Sigmoid colon (tissue), 7 donors: ENCODE data around the gene ABCC4. TPM values are rescaled to one million over a fixed set of nuclear protein-coding genes. Genes with fewer than 3 reads are reported as not detected.
"Not testable (repeated sequence)": the region's sequence is repeated elsewhere in the genome, so short reads cannot be mapped to it uniquely, and the experiment has no call there.

ENCODE experiments used
- DNase-seq: peaks from one replicate; pipeline ENCODE4 v3.0.0-alpha.2; 2019
- H3K27ac ChIP-seq, 4 donors: fragments of 200-600 bp; sonication (generic); one replicate each; pipeline ENCODE4 v1.5.1; 2016 to 2019; ENCODE audit warnings: mild to moderate bottlenecking in 1 of 4
- H3K27me3 ChIP-seq, 3 donors: fragments of 200-600 bp; sonication (generic); one replicate each; pipeline ENCODE4 v1.5.1; 2019; ENCODE audit warnings: mild to moderate bottlenecking in 1 of 3
- H3K36me3 ChIP-seq, 4 donors: fragments of 200-600 bp; sonication (generic); one replicate each; pipeline ENCODE4 v1.5.1; 2016 to 2019
- H3K4me1 ChIP-seq, 4 donors: fragments of 200-600 bp; sonication (generic); one replicate each; pipeline ENCODE4 v1.5.1; 2017 to 2019
- H3K4me3 ChIP-seq, 4 donors: fragments of 200-600 bp; sonication (generic); one replicate each; pipeline ENCODE4 v1.5.1; 2017 to 2019; ENCODE audit warnings: mild to moderate bottlenecking in 2 of 4, moderate library complexity in 1 of 4
- H3K9me3 ChIP-seq, 4 donors: fragments of 200-600 bp in 3 of 4; sonication (generic) in 3 of 4; one replicate each; pipeline versions ENCODE4 v1.5.1 to v1.6.1; 2013 to 2019
- EP300 ChIP-seq, 4 donors: sonication (generic); formaldehyde crosslinking; IDR thresholded peaks; one replicate each; pipeline ENCODE4 v1.6.1; 2017; ENCODE audit warnings: antibody characterized with exemption in 4 of 4
- POLR2A ChIP-seq, 2 donors: fragments of 450-650 bp; IDR thresholded peaks; one replicate each; pipeline ENCODE4 v1.6.1; 2016; ENCODE audit warnings: antibody characterized with exemption in 2 of 2, mild to moderate bottlenecking in 2 of 2, moderate library complexity in 2 of 2
- POLR2AphosphoS5 ChIP-seq, 4 donors: sonication (generic); formaldehyde crosslinking; IDR thresholded peaks; one replicate each; pipeline ENCODE4 v1.6.1; 2017; ENCODE audit warnings: antibody characterized with exemption in 4 of 4
- WGBS, 2 donors: extraction: QIAGEN DNeasy Blood & Tissue Kit; methylation state at CpG; one replicate each; pipeline ENCODE4 v1.1.7; 2013; 5-methylcytosine and 5-hydroxymethylcytosine counted together
- intact Hi-C: fragments of 100-400 bp; cut with DNase I; formaldehyde crosslinking; loops from one replicate; pipeline ENCODE4 v1.15.1; 2023
- polyA plus RNA-seq, 3 donors: library from polyadenylated mRNA; stranded (reverse); fragments of 200-250 nt; gene quantifications; one replicate each; pipeline ENCODE4 v1.2.3, GENCODE V29; 2013
- total RNA-seq, 4 donors: library from RNA; depleted of rRNA; stranded (reverse); fragments of >200 nt; gene quantifications; one replicate each; pipeline ENCODE4 v1.1.0, GENCODE V29; 2016
- TF ChIP-seq, protein P1 (sequence below), 4 experiments: fragments of 450-650 bp in 3 of 4; fragments of 200-600 bp in 1 of 4; IDR thresholded peaks; one replicate each; pipeline ENCODE4 v1.5.1; 2016 to 2019; ENCODE audit warnings: antibody characterized with exemption in 4 of 4, mild to moderate bottlenecking in 3 of 4, moderate library complexity in 2 of 4
- donor health status: healthy with polysubstance abuse.
- donor health status: Bipolar disorder and iron deficiency.
- donor health status: healthy.

The ABCC4 gene
- total and polyA plus RNA-seq, 7 donors = 1.2 to 56.3 (median 24.3) TPM

DNA sequence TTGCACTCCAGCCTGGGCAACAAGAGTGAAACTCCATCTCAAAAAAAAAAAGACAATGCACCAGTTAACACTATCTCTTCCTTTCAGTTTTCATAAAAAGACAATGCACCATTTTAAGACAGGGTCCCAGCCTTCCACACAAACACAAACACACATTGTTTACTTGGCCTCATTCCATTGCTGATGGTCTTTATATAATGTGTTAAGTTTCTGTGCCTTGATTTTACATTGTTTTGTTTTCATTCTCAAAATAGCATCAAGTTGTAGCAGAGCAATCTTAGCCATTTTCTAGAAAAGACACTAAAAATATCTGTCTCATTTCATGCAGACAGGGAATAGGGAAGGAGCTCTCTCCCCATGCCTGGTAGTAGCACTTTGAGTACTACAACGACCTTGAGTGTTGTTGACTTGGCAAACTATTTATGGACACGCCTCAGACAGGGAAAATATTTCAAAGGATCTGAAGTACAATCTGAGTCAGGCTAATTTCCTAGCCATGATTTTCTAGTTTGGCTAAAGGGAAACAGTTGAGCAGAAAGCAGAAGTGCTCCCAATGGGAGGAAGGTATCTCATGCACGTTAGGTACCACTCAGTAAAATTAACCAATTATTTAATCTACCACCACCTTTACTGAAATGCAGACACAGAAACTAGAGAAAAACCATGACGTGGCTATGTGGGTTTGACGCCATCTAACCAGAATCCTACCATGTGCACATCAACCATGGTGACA, 120.6 kb downstream of the ABCC4 start:
- TF ChIP-seq POLR2AphosphoS5 (IDR thresholded peaks at IDR 0.05) = no peak
- TF ChIP-seq, protein P1, sequence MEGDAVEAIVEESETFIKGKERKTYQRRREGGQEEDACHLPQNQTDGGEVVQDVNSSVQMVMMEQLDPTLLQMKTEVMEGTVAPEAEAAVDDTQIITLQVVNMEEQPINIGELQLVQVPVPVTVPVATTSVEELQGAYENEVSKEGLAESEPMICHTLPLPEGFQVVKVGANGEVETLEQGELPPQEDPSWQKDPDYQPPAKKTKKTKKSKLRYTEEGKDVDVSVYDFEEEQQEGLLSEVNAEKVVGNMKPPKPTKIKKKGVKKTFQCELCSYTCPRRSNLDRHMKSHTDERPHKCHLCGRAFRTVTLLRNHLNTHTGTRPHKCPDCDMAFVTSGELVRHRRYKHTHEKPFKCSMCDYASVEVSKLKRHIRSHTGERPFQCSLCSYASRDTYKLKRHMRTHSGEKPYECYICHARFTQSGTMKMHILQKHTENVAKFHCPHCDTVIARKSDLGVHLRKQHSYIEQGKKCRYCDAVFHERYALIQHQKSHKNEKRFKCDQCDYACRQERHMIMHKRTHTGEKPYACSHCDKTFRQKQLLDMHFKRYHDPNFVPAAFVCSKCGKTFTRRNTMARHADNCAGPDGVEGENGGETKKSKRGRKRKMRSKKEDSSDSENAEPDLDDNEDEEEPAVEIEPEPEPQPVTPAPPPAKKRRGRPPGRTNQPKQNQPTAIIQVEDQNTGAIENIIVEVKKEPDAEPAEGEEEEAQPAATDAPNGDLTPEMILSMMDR (IDR thresholded peaks at IDR 0.05) = no peak
- no peak for TF ChIP-seq POLR2A (IDR thresholded peaks at IDR 0.05)
- TF ChIP-seq EP300 (IDR thresholded peaks at IDR 0.05) = no peak
- Histone ChIP-seq H3K36me3 (peaks cover 0 to 14% (median 0%) of the 10 kb centered on the region in 4 donors), H3K9me3 (no peaks in the 10 kb centered on the region), H3K27ac (no peak overlapping the region), H3K4me1 (peaks cover 0 to 16% (median 7%) of the 10 kb centered on the region in 4 donors), H3K4me3 (no peak overlapping the region), H3K27me3 (no peaks in the 10 kb centered on the region)
- WGBS, 2 donors = 34 to 62% methylated on average over 5 of the region's 5 CpGs
- DNase-seq = no peak
- intact Hi-C loops = no loop called here

DNA sequence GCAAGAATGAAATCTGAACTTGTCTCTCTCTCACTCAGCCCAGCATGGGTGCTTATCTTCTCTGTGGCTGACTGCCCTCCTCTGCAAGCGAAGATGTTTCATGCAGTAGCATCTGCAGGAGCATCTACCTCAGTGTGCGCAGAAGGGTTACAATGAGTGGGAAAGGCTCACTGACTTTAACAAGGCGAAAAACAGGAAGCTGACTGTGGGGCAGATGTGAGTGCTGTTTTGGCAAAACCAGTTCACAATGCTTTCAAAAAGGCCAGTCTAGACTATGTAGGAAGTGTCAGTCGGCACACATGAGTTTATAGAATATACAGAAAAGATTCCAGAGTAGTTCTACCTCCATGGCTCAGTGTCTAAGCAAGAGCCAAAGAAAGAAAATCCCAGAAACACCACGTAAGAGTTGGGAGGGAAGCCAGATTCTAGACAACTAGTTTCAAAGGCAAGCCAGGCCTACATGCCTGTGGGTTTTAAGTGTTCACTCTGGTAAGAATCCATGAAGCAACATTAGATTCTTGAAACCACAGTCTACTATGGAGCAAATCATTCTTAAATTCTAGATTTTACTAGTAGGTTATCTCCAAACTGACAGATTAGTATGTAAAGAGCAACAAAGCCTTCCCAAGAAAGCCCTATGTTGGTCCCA, 124.5 kb downstream of the ABCC4 start:
- intact Hi-C loops = no loop called here
- no peaks in the 10 kb centered on the region for H3K9me3 ChIP-seq

DNA sequence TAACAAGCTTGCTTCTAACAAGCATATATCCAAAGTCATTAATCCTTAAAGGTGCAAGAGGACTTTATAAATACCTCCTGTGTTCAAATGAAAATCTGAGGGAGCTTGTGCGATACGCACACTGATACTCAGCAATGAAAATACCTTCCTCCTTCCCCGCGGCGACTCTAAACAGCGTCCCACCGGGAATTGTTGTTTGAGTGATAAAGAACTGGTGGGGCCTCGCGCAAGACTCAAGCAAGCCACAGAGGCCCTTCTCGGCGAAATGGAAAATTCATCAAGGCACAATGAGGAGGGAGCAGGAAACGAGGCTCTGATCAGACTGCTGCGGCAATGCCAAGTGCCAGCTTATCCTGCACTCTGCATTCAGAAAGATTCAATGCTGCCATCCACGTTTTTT, 126.7 kb downstream of the ABCC4 start:
- Histone ChIP-seq H3K27me3 (no peaks in the 10 kb centered on the region), H3K9me3 (no peaks in the 10 kb centered on the region), H3K4me1 (peaks cover 0 to 10% (median 0%) of the 10 kb centered on the region in 4 donors), H3K4me3 (no peak overlapping the region), H3K36me3 (peaks cover 0 to 51% (median 0%) of the 10 kb centered on the region in 4 donors), H3K27ac (no peak overlapping the region)
- 93 to 95% methylated on average over 14 of the region's 14 CpGs for WGBS, 2 donors
- no peak for DNase-seq
- intact Hi-C loops = no loop called here
- no peak for TF ChIP-seq POLR2AphosphoS5 (IDR thresholded peaks at IDR 0.05)
- TF ChIP-seq, protein P1 (IDR thresholded peaks at IDR 0.05) = no peak
- no peak for TF ChIP-seq EP300 (IDR thresholded peaks at IDR 0.05)
- no peak for TF ChIP-seq POLR2A (IDR thresholded peaks at IDR 0.05)

More for the DNA sequence above, 124.5 kb downstream of the ABCC4 start:
- Histone ChIP-seq H3K27me3 (no peaks in the 10 kb centered on the region), H3K4me3 (no peak overlapping the region), H3K27ac (peak overlapping the region in 1 of 4 donors; percentile 51), H3K36me3 (peaks cover 0 to 35% (median 0%) of the 10 kb centered on the region in 4 donors), H3K4me1 (peaks cover 0 to 16% (median 7%) of the 10 kb centered on the region in 4 donors)
- TF ChIP-seq POLR2AphosphoS5 (IDR thresholded peaks at IDR 0.05) (no peak), POLR2A (IDR thresholded peaks at IDR 0.05) (no peak), EP300 (IDR thresholded peaks at IDR 0.05) (no peak)
- TF ChIP-seq, protein P1 (IDR thresholded peaks at IDR 0.05) = no peak
- WGBS, 2 donors = 73 to 87% methylated on average over 5 of the region's 5 CpGs
- no peak for DNase-seq

DNA sequence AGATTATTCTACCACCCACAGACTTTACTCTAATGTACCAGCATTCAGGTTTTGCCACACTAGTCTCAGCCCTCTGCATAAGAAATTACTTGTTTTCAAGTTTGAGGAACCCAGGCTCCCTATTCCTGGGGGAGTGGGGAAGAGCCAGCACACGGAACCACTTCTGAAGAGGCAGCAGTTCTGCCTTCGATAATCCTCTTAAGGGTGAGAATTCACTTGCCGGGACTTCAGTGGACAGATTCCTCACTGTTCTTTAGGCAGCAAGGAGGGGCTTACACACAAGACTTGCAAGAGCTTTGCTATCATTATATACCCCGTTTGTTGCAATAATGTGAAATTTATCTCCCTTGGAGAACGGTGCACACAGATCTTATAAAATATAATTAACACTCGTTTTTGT, 133.1 kb downstream of the ABCC4 start:
- intact Hi-C loops = no loop called here
- no peak overlapping the region for H3K27ac ChIP-seq
- H3K4me3 ChIP-seq = no peak overlapping the region
- no peaks in the 10 kb centered on the region for H3K4me1 ChIP-seq
- TF ChIP-seq POLR2AphosphoS5 (IDR thresholded peaks at IDR 0.05) (no peak), POLR2A (IDR thresholded peaks at IDR 0.05) (no peak), EP300 (IDR thresholded peaks at IDR 0.05) (no peak)
- H3K27me3 ChIP-seq = no peaks in the 10 kb centered on the region
- H3K36me3 ChIP-seq = peaks cover 0 to 63% (median 3%) of the 10 kb centered on the region in 4 donors
- DNase-seq = no peak
- WGBS, 2 donors = 92 to 95% methylated on average over 6 of the region's 6 CpGs
- no peaks in the 10 kb centered on the region for H3K9me3 ChIP-seq

DNA sequence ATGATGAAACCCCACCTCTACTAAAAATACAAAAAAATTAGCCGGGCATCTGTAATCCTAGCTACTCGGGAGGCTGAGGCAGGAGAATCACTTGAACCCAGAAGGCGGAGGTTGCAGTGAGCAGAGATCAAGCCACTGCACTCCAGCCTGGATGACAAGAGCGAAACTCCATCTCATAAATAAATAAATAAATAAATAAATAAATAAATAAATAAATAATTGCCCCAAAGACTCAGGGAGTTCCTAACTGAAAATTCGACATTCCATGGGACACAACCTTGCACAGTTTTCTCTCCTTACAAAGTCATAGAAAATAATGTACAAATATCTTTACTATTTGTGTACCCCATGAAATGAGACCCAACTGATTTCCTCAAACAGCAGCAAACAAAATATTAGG, 134.2 kb downstream of the ABCC4 start:
- 93 to 95% methylated on average over 5 of the region's 5 CpGs for WGBS, 2 donors
- intact Hi-C loops, H3K27ac ChIP-seq, H3K4me3 ChIP-seq, DNase-seq, H3K9me3 ChIP-seq, H3K4me1 ChIP-seq, H3K27me3 ChIP-seq: not testable (repeated sequence)
- H3K36me3 ChIP-seq = peaks cover 0 to 71% (median 3%) of the 10 kb centered on the region in 4 donors
